Measurements from ENCODE around the gene CPEB1. TPM values are rescaled to one million over a fixed set of nuclear protein-coding genes. Genes with fewer than 3 reads are reported as not detected.

The CPEB1 gene
- total RNA-seq, 1 experiment from 2014 or later = not detected

DNA sequence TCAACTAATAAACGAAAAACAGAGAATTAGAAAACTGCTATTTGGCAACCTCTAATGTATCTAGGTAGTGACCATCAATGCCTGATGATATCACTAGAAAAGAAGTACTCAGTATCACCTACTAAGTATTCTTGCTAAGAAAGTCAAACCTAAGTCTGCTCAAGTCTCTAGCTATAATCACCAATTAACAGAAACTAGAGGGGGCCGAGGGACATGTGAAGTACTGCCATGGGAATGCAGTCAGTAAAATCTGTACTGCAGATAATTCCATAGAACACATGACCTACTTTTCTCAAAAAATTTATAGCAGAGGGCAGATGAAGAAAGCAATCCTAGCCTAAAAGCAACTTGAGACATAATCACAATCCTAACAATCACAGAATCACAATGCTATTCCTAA is 51.4 kb downstream of the CPEB1 start:
- no peak for DNase-seq (ENCODE audit: low spot score)

DNA sequence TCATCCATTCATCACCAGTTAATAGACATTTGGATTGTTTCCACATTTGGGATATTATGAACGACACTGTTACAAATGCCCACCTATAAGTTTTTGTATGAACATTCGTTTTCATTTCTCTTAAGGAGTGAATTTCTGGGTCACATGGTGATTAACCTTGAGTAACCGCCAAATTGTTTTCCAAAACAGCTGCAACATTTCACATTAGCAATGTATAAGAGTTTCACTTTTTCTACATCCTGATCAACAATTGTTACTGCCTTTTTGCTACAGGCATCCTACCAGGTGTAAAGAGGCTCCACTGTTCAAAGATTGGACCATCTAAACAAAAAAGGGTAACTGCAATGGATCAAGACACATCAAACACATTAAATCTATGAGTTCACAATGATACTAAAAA is 52.0 kb downstream of the CPEB1 start:
- DNase-seq (ENCODE audit: low spot score) = no peak

GRCh38 chr15:82587805-82588204 is 59.4 kb downstream of the CPEB1 start:
- no peak for DNase-seq (ENCODE audit: low spot score)

- no peak for DNase-seq (ENCODE audit: low spot score)
Measured at GRCh38 chr15:82585072-82585471, 62.1 kb downstream of the CPEB1 start.

- no peak for DNase-seq (ENCODE audit: low spot score)
Measured at GRCh38 chr15:82580713-82581112, 66.5 kb downstream of the CPEB1 start.

- DNase-seq (ENCODE audit: low spot score) = no peak
Measured at GRCh38 chr15:82575335-82575734, 71.8 kb downstream of the CPEB1 start.

GRCh38 chr15:82572986-82573385 is 74.2 kb downstream of the CPEB1 start:
- no peak for DNase-seq (ENCODE audit: low spot score)

DNA sequence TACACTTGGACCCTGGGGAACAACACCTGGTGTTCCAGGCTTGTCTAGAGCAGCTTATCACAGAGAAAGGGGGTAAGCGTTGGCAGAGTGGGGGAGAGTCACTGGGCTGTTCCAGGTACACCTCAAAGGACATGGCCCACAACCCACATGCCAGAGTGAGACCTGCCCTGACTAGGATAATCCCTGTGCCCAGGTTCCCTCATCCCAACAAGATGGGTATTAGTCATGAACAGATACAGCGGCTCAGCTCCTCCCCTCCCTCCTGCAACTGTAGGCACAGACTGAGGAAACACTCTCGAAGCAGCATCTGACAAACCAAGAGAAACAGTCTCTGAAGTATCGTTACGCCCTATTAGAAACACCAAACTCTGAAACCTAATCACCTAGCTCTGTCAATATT is 74.9 kb downstream of the CPEB1 start:
- no peak for DNase-seq (ENCODE audit: low spot score)

DNA sequence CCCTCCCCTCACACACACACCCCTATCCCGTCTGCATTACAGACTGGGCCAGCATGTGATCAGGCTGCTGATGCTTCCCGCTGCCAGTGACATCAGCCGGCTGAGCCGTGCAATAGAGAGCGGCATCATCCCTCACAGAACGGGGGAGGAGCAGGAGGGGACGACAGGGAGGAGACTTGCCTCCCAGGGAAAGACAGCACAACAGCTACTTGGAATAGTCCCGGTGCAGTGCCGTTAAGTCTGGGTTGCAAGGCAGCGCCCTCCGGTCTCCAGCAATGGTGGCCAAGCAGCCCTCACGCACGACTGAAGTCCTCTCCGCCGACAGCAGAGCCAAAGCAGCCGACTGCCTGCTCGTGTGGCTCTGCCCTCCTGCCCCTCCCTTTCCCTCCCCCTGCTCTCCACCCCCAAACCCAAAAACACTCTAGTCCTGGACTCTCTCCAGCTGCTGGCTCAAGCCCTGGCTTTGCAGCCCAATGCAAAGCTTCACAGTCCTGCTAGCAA is 75.4 kb downstream of the CPEB1 start:
- no peak for DNase-seq (ENCODE audit: low spot score)

GRCh38 chr15:82570721-82571508 is 76.2 kb downstream of the CPEB1 start:
- DNase-seq (ENCODE audit: low spot score) = no peak

DNA sequence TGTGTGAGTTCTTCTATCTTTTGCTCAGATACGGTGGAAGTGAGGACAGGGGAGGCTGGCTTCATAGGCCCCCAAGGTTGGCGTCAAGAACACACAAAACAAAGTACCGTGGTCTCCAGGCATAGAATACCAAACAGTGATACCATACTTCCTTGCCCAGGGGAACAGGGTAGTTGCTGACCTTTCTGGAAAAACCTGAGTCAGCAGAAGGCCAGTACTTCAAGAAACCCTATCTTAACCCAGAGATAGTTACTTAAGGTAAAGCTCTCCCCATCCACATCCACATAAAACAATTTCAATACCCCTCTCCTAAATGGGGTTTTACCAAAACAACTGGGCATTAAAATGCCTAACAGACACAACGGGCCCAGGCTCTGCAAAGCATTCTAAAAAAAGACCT is 77.3 kb downstream of the CPEB1 start:
- no peak for DNase-seq (ENCODE audit: low spot score)

- no peak for DNase-seq (ENCODE audit: low spot score)
Measured at GRCh38 chr15:82568986-82569385, 78.2 kb downstream of the CPEB1 start.

DNA sequence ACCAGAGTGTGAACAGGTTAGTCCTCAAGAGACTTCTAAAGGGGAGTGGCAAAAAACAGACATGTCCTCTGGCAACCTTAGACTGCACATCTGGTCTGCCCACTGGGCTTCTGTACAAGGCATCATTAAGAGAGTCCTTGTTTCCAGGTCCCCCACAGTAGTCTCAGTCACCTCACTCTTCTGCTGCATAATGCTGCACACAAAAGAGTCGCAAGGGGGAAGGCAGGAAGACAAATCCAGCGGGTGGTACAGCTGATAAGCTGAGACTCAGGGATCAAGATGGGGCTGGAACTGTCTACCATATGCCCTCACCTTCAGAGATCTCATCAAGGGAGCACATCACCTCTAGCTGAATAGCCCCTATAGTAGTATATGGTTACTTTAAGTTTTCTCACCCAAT is 79.5 kb downstream of the CPEB1 start:
- no peak for DNase-seq (ENCODE audit: low spot score)

DNA sequence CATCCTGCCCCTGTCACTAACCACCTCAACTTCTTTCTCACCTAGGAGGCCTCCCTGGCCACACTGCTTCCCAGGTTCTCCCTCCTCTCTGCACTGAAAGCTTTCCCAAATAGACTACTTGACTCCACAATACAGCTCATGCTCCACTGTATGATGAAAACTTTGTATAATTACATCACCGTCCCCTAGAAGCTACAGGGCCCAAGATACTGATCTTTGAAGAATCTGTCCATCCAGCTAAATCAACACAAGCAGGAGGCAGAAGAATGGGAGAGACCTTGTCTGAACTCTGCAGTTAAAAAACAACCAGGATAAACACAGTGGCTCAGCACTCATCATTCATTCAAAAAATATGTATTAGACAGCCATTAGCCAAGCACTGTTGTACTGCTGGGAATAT is 80.5 kb downstream of the CPEB1 start:
- DNase-seq (ENCODE audit: low spot score) = no peak

DNA sequence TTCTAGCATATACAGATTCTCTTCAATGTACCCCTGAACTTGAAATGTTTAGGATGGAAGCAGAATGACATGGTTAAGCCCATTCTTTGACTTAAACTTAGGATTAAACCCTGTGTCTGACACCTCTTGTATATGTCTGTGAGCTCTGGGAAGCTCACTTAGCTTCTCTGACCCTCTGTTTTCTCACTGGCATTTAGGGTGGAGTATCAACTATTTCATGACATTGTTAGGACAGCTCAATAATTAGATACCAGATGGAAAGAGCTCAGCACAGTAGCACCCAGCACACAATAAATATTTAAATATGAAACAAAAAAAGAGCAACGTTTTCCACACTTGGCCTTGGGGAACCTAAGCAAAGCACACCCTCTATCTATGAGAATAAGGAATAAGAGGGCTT is 88.7 kb downstream of the CPEB1 start:
- DNase-seq (ENCODE audit: low spot score) = no peak

DNA sequence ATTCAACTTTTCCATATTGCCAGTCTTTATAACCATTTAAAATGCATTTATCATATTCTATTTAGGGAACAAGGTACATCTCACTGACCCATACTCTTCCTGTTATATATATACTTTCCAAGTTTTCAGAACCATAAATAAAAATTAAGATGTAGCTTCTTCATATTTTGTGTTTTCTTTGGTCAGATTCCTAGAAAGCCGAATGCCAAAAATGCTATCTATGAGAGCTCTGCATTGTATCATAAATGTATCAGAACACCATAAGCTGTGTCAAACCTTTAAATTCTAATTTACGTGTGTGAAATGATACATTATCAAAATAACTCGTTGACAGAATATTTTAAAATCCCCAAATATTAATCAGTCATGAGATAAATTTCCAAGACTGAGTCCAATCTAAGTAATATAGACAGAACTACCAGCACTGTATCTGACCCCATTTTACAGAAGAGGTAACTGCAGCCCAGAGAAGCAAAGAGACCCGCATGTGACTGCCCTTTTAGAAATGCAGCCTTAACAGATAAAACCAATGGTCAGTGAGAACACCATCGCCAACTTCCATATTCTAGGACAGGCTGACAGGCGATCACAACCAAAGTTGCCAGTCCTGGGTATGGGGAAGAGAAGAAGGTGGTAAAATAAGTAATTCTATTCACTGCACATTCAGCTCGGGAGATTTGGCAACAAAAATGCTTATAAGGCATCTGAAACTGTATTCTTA is 90.7 kb downstream of the CPEB1 start:
- DNase-seq (ENCODE audit: low spot score) = no peak

DNA sequence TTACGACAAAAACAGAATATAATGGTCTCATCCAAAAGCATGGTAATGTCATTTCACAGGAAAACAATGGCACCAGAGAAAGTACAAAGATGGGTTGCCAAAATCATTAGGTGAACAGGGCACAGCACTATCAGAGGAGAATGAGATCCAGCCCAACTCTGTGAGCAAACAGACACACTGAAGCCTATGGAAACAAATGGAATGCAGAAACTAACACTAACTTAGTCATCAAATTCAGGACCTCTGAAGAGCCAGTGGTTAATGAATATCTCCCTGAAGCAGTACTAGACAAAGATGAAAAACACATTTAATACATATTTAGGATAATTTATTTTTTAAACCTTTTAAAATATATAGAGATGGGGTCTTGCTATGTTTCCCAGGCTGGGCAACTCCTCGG is 92.3 kb downstream of the CPEB1 start:
- no peak for DNase-seq (ENCODE audit: low spot score)

GRCh38 chr15:82554351-82554750 is 92.8 kb downstream of the CPEB1 start:
- no peak for DNase-seq (ENCODE audit: low spot score)

GRCh38 chr15:82553846-82554245 is 93.3 kb downstream of the CPEB1 start:
- no peak for DNase-seq (ENCODE audit: low spot score)

DNA sequence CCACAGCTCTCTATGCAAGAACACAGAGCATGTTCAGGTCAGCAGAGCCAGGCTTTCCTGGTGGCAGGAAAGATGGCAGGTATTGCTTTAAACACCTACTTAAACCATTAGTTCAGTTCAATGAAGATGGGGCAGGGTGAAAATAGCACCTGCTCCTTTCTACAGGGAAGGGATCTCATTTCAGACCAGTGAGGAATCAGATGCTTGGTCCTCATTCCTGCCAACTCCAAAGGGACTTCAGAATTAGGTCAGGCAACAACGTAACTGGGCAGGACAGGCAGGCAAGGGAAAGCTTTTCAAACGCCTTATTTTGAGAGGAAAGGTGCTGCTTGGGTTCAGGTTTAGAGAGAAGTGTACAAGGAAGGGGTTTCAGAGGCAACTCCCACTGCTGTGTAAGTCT is 94.3 kb downstream of the CPEB1 start:
- no peak for DNase-seq (ENCODE audit: low spot score)

GRCh38 chr15:82551646-82552247 is 95.4 kb downstream of the CPEB1 start:
- no peak for DNase-seq (ENCODE audit: low spot score)

DNA sequence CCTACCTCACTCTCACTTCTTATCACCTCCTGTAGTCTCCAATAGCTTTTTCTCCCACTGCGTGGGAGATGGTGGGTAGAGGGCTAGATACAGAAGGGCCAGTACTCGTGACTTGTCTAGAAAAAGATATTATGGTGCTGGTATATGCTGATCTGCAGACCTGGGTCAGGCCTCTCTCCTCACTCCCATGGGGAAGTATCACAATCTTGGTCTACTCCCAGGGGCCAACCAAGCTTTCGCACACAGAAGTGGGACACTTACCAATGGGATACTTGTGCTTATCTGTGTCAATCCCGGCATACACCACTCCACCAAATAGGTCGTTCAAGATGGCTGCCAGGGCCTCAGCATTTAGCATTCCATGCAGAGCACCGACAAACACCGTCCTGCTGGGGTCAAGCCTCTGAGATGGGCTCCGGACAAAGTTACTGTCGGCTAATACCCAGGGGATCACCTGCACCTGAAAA is 97.9 kb downstream of the CPEB1 start:
- DNase-seq (ENCODE audit: low spot score) = no peak

- DNase-seq (ENCODE audit: low spot score) = no peak
Measured at GRCh38 chr15:82548700-82549099, 98.5 kb downstream of the CPEB1 start.

Data from HT-29 (cell line).